Psoas muscle (tissue), 8 donors: ENCODE measurements around the gene DYNC1I1. TPM values are rescaled to one million over a fixed set of nuclear protein-coding genes. Genes with fewer than 3 reads are reported as not detected.

Source experiments
- ATAC-seq, 4 donors: fragments of 200-7000 bp; cut with Tn5 transposase; one replicate each; pipeline ENCODE4 v1.9.1; 2020; ENCODE audit warnings: moderate library complexity in 3 of 4, mild to moderate bottlenecking in 2 of 4
- DNase-seq, 2 donors: peaks; one replicate each; pipeline ENCODE4 v3.0.0-alpha.2; 2020
- H3K27ac ChIP-seq: fragments of 200-600 bp; one replicate; pipeline ENCODE4 v1.8.0; 2022
- H3K27me3 ChIP-seq, 3 donors: fragments of 200-600 bp in 1 of 3; one replicate each; pipeline versions ENCODE4 v1.6.1 to v1.8.0; 2013 to 2022; ENCODE audit warnings: low read length in 2 of 3, mild to moderate bottlenecking in 2 of 3, moderate library complexity in 1 of 3; ENCODE audit not compliant: insufficient read depth in 3 of 3
- H3K36me3 ChIP-seq, 2 donors: fragments of 200-600 bp in 1 of 2; one replicate each; pipeline versions ENCODE4 v1.6.1 to v1.8.0; 2013 to 2022; ENCODE audit warnings: low read depth in 1 of 2, mild to moderate bottlenecking in 1 of 2, moderate library complexity in 1 of 2; ENCODE audit not compliant: insufficient read depth in 1 of 2
- H3K4me1 ChIP-seq: fragments of 200-600 bp; one replicate; pipeline ENCODE4 v1.8.0; 2022
- H3K4me3 ChIP-seq: fragments of 200-600 bp; one replicate; pipeline ENCODE4 v1.8.0; 2022; ENCODE audit warnings: mild to moderate bottlenecking
- H3K9me3 ChIP-seq: fragments of 200-600 bp; one replicate; pipeline ENCODE4 v1.8.0; 2022
- WGBS, 3 donors: extraction: QIAGEN DNeasy Blood & Tissue Kit; methylation state at CpG; one replicate each; pipeline versions ENCODE4 v1.1.6 to v1.1.7; 2013; 5-methylcytosine and 5-hydroxymethylcytosine counted together
- intact Hi-C, 2 donors: fragments of 100-400 bp; cut with DNase I; formaldehyde crosslinking; loops; one replicate each; pipeline versions ENCODE4 v1.11.0 to v1.14.2; 2022
- polyA plus RNA-seq, 3 donors: library from polyadenylated mRNA; stranded (reverse); fragments of 200-250 nt; gene quantifications; one replicate each; pipeline ENCODE4 v1.2.3, GENCODE V29; 2013
- total RNA-seq, 4 donors: library from RNA; stranded (reverse); fragmentation: NEBNext Ultra II Directional in 2 of 4; extraction: Animal tissue kit (Norgen Biotek cat#: 25700) in 2 of 4; gene quantifications; one replicate each; pipeline versions ENCODE4 v1.2.1 to v1.2.4, GENCODE V29; 2021 to 2023
- TF ChIP-seq, protein P1 (sequence below): fragments of 200-600 bp; IDR thresholded peaks from one replicate; pipeline ENCODE4 v1.8.0; 2022; ENCODE audit warnings: antibody characterized with exemption
- donor health status: healthy with polysubstance abuse.
- donor health status: DM: no; HTN: no; CAD: no; lungs with moderate emphysema.
- donor health status: Bipolar disorder and iron deficiency.
- donor health status: healthy.
- donor health status: DM: yes; HTN: yes; CAD: no.
- donor health status: DM: no; HTN: no; CAD: no.
- donor health status: DM: no; HTN: no; CAD: no.
- donor health status: DM: yes; HTN: yes; CAD: no.

Gene DYNC1I1
- total and polyA plus RNA-seq, 7 donors: 3.0 to 28.8 (median 6.9) TPM

DNA sequence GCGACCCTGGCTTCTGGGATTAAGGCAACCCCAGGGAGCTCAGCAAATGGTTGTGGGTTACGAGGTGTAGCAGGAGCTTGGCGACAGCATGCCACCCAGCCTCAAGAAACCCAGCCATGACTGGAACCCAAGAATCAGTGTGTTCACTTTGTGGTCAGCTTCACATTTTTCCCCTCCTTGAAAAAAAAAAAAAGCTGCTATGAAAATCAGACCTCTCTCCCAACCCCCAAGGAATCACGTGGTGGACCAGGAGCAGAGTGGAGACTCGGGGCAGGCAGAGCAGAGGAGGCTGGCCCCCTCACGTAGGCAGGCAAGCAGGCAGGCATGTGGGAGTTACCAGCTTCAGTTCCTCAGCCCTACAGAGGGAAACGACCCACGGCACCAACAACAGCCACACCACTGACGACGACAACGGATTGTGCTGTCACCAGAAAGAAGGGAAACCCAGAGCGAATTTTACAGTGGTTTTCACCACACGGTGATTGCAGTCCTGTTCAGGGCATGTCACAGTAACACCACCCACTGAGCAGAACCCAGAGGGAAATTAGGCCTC is 346.2 kb downstream of the DYNC1I1 start:
- H3K27me3 ChIP-seq: no peaks in the 10 kb centered on the region
- no peak for ATAC-seq
- H3K4me3 ChIP-seq: no peak overlapping the region
- no peak overlapping the region for H3K27ac ChIP-seq
- TF ChIP-seq, protein P1, sequence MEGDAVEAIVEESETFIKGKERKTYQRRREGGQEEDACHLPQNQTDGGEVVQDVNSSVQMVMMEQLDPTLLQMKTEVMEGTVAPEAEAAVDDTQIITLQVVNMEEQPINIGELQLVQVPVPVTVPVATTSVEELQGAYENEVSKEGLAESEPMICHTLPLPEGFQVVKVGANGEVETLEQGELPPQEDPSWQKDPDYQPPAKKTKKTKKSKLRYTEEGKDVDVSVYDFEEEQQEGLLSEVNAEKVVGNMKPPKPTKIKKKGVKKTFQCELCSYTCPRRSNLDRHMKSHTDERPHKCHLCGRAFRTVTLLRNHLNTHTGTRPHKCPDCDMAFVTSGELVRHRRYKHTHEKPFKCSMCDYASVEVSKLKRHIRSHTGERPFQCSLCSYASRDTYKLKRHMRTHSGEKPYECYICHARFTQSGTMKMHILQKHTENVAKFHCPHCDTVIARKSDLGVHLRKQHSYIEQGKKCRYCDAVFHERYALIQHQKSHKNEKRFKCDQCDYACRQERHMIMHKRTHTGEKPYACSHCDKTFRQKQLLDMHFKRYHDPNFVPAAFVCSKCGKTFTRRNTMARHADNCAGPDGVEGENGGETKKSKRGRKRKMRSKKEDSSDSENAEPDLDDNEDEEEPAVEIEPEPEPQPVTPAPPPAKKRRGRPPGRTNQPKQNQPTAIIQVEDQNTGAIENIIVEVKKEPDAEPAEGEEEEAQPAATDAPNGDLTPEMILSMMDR: no peak
- DNase-seq: no peak
- peaks cover 7 to 28% of the 10 kb centered on the region in 2 donors for H3K36me3 ChIP-seq
- intact Hi-C loops: no loop called here
- H3K9me3 ChIP-seq: no peaks in the 10 kb centered on the region
- WGBS, 3 donors: 68 to 72% (median 69%) methylated on average over 13 of the region's 13 CpGs
- no peaks in the 10 kb centered on the region for H3K4me1 ChIP-seq

DNA sequence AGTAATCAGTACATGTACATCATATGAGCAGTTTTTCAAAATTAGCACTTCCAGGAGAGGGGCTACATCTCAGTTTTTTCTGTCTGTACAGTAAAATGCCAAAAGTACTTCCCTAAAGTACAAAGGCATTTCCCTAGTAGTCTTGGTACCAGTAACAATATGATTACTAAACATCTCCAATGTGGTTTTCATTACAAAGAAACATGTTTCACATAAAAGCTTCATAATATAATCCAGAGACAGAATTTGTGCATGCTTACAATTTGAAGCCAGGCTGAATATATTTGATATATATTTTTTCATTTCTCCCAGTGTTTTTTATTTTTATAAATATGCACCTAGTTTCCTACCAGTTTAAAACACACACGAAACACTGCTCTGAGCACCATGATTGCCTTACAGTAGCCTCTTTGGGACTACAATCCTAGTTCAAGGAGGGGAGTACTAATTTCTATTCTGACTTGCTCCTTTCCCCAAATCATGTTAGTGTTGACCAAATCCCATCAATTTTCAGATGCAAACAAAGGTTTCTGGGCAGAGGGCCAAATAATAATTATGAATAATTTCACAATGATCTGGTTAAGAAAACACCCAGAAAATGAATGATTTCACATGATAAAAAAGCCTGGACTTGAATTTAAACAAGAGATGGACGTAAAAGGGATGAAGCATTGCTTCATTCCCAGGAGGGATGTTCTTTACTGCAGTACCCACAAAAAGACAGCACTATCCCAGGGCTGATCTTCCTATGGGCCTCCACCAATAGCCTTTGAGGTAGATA is 348.3 kb downstream of the DYNC1I1 start:
- DNase-seq (no peak), ATAC-seq (no peak)
- WGBS, 3 donors: 83 to 89% (median 84%) methylated on average over 2 of the region's 2 CpGs
- no peak overlapping the region for H3K27ac ChIP-seq
- intact Hi-C loops: no loop called here
- H3K4me1 ChIP-seq: no peaks in the 10 kb centered on the region
- H3K4me3 ChIP-seq: no peak overlapping the region
- TF ChIP-seq, protein P1: no peak
- no peaks in the 10 kb centered on the region for H3K27me3 ChIP-seq
- peaks cover 7 to 32% of the 10 kb centered on the region in 2 donors for H3K36me3 ChIP-seq
- no peaks in the 10 kb centered on the region for H3K9me3 ChIP-seq

DNA sequence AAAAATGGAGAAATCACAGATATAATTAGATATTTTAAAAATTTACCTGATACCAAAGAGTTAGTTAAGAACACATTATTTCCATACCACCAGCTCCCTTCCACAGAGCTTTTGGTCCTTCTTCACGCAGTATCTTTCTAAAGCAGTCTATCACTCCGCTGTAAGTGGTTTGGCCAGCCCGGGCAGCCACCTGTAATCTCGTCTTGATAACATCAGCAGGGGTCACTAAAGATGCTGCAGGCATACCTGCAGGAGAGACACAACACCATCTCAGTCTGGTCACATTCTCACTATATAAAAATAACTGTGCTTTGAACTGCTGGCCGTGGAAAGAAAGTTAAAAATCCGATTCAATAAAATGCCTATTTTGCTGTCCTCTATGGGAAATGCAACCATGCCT is 349.4 kb downstream of the DYNC1I1 start:
- Histone ChIP-seq H3K4me1 (no peaks in the 10 kb centered on the region), H3K27me3 (no peaks in the 10 kb centered on the region), H3K36me3 (peaks cover 7 to 32% of the 10 kb centered on the region in 2 donors), H3K4me3 (no peak overlapping the region), H3K27ac (no peak overlapping the region), H3K9me3 (no peaks in the 10 kb centered on the region)
- TF ChIP-seq, protein P1: no peak
- no peak for DNase-seq
- ATAC-seq: no peak
- 90 to 92% (median 91%) methylated on average over 6 of the region's 6 CpGs for WGBS, 3 donors
- intact Hi-C loops: no loop called here

DNA sequence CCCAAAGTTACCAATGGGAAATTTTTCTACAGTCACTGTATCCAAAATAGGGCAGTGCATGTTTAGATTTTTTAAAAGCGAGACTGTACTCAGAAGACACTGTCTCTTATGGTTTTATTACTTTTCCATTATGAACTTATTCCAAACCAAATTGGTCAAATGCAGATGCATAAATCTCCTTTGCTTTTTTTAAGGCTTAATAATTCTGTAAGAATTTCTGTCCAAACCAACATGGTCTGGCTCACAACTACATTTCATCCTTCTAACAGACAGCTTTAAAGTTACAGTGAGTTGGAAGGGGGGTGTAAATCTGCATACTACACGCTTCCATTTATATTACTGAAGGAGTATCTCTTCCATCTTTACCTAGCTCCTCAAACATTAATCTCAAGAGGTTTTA is 350.4 kb downstream of the DYNC1I1 start:
- intact Hi-C loops: no loop called here
- 93 to 99% (median 95%) methylated on average over 2 of the region's 2 CpGs for WGBS, 3 donors
- Histone ChIP-seq H3K4me1 (no peaks in the 10 kb centered on the region), H3K9me3 (no peaks in the 10 kb centered on the region), H3K36me3 (peaks cover 7 to 32% of the 10 kb centered on the region in 2 donors), H3K27me3 (no peaks in the 10 kb centered on the region), H3K27ac (no peak overlapping the region), H3K4me3 (no peak overlapping the region)
- DNase-seq: no peak
- TF ChIP-seq, protein P1: no peak
- no peak for ATAC-seq
